GM12801 (cell line): ENCODE measurements around the gene TTC27.

Source experiments
- CTCF ChIP-seq: IDR thresholded peaks from one replicate; pipeline ENCODE4 v1.5.1; 2011; ENCODE audit warnings: control low read depth; ENCODE audit not compliant: insufficient read length; ENCODE audit errors: extremely low read depth

The TTC27 gene

GRCh38 chr2:32863326-32863725 is 235.5 kb downstream of the TTC27 start:
- no peak for TF ChIP-seq CTCF

GRCh38 chr2:32863803-32864202 is 236.0 kb downstream of the TTC27 start:
- TF ChIP-seq CTCF: no peak

GRCh38 chr2:32864334-32865111 is 236.7 kb downstream of the TTC27 start:
- no peak for TF ChIP-seq CTCF

- no peak for TF ChIP-seq CTCF
Observed at GRCh38 chr2:32865399-32866068, 237.7 kb downstream of the TTC27 start.
